Endothelial cell of umbilical vein (primary cell): Measurements from ENCODE around the gene GTF2IRD1. TPM values are rescaled to one million over a fixed set of nuclear protein-coding genes. Genes with fewer than 3 reads are reported as not detected.

Experiments
- BruUV-seq: library from RNA; stranded (reverse); fragments of 400-500 nt; replicated peaks from 2 replicates; lab custom pipeline; 2021; lab: Mats Ljungman, UMichigan
- CTCF ChIA-PET: fragments of 300-600, 350-600 bp; sonication (Branson Sonifier 250); formaldehyde crosslinking; loops from one replicate; lab custom pipeline; 2021; ENCODE audit warnings: antibody characterized with exemption, inconsistent platforms; lab: Charles Lee
- POLR2A ChIA-PET: fragments of 300-600, 350-600 bp; sonication (Branson Sonifier 250); formaldehyde crosslinking; loops from one replicate; lab custom pipeline; 2021; ENCODE audit warnings: antibody characterized with exemption, inconsistent platforms; lab: Charles Lee
- DNase-seq: peaks from one replicate; pipeline ENCODE4 v3.0.0-alpha.2; 2011; ENCODE audit warnings: low read depth, low spot score
- FAIRE-seq: peaks from 2 replicates; lab custom pipeline; 2011; peaks lifted over from hg19 to GRCh38; lab: Jason Lieb, UNC
- H2AFZ ChIP-seq: 2 replicates; pipeline ENCODE4 v1.6.0; 2012; ENCODE audit warnings: low read depth, low read length, control low read depth, inconsistent platforms
- H3K27ac ChIP-seq: 2 replicates; pipeline ENCODE4 v1.5.1; 2011; ENCODE audit warnings: low read depth, mild to moderate bottlenecking, control low read depth, low read length, moderate library complexity; ENCODE audit not compliant: insufficient read depth
- H3K27me3 ChIP-seq, 2 experiments: 2 replicates each; pipeline versions ENCODE4 v1.6.0 to v1.6.1; 2011; ENCODE audit warnings: low read length in 2 of 2, mixed read lengths in 1 of 2; ENCODE audit not compliant: control insufficient read depth in 2 of 2, insufficient read depth in 2 of 2
- H3K36me3 ChIP-seq, 2 experiments: 2 replicates in 1 of 2; 3 replicates in 1 of 2; pipeline ENCODE4 v1.5.1; 2011; ENCODE audit warnings: low read length in 2 of 2, mild to moderate bottlenecking in 1 of 2, moderate library complexity in 1 of 2; ENCODE audit not compliant: control insufficient read depth in 2 of 2, insufficient read depth in 2 of 2; ENCODE audit errors: extremely low read depth in 1 of 2
- H3K4me1 ChIP-seq: 3 replicates; pipeline ENCODE4 v1.5.1; 2011; ENCODE audit warnings: mild to moderate bottlenecking, low read length; ENCODE audit not compliant: control insufficient read depth, insufficient read depth; ENCODE audit errors: extremely low read depth
- H3K4me2 ChIP-seq: 2 replicates; pipeline ENCODE4 v1.6.1; 2011; ENCODE audit warnings: low read length, control low read depth, mixed read lengths; ENCODE audit not compliant: insufficient read depth
- H3K4me3 ChIP-seq, 3 experiments: fragments of 200-600 bp in 1 of 3; sonication (generic), shearing (Covaris generic) in 1 of 3; replicated peaks in 1 of 3; 2 replicates each; pipeline ENCODE4 v1.5.1; 2011 to 2016; ENCODE audit warnings: control low read depth in 3 of 3, low read length in 3 of 3, mild to moderate bottlenecking in 2 of 3, inconsistent platforms in 1 of 3, low read depth in 1 of 3, moderate library complexity in 1 of 3; ENCODE audit not compliant: insufficient read depth in 1 of 3
- H3K79me2 ChIP-seq: 2 replicates; pipeline ENCODE4 v1.6.0; 2012; ENCODE audit warnings: low read length, inconsistent platforms; ENCODE audit not compliant: control insufficient read depth, insufficient read depth
- H3K9ac ChIP-seq: replicated peaks from 2 replicates; pipeline ENCODE3; 2011; ENCODE audit warnings: low read length, control low read depth; ENCODE audit not compliant: insufficient read depth; ENCODE audit errors: extremely low read depth
- H3K9me1 ChIP-seq: replicated peaks from 3 replicates; pipeline ENCODE4 v1.6.0; 2011; ENCODE audit warnings: mild to moderate bottlenecking, low read length; ENCODE audit not compliant: control insufficient read depth, insufficient read depth; ENCODE audit errors: extremely low read depth
- H3K9me3 ChIP-seq: replicated peaks from 2 replicates; pipeline ENCODE4 v1.5.1; 2012; ENCODE audit warnings: low read length, inconsistent platforms; ENCODE audit not compliant: control insufficient read depth, insufficient read depth
- H4K20me1 ChIP-seq: replicated peaks from 2 replicates; pipeline ENCODE3; 2011; ENCODE audit warnings: mild to moderate bottlenecking, low read length; ENCODE audit not compliant: control insufficient read depth, insufficient read depth; ENCODE audit errors: extremely low read depth
- GATA2 ChIP-seq: IDR thresholded peaks from 2 replicates; pipeline ENCODE4 v1.7.0; 2011; ENCODE audit warnings: low read depth, mild to moderate bottlenecking, moderate library complexity, mixed read lengths, low read length; ENCODE audit not compliant: insufficient read length, insufficient read depth
- JUN ChIP-seq: IDR thresholded peaks from 2 replicates; pipeline ENCODE4 v1.6.1; 2011; ENCODE audit warnings: borderline replicate concordance, low read depth; ENCODE audit not compliant: insufficient read length, insufficient read depth
- POLR2A ChIP-seq: IDR thresholded peaks from 2 replicates; pipeline ENCODE4 v1.6.1; 2012; ENCODE audit warnings: low read depth, mild to moderate bottlenecking, control low read depth, low read length
- dilution Hi-C: fragments of 300-500 bp; cut with MboI; formaldehyde crosslinking; loops from one replicate; pipeline ENCODE4 v1.15.0; 2019; ENCODE audit warnings: low sequenced_read_pairs; ENCODE audit not compliant: extremely low pct_ligation_motif_present
- intact Hi-C: fragments of 100-400 bp; cut with micrococcal nuclease; formaldehyde crosslinking; loops from one replicate; pipeline ENCODE4 v1.10.0; 2022
- polyA plus RNA-seq, 4 experiments: library from polyadenylated mRNA; depleted of rRNA in 3 of 4; stranded (reverse) in 3 of 4; unstranded in 1 of 4; fragments of >200 nt; gene quantifications; 2 replicates each; pipeline versions ENCODE4 v1.2.1 to v1.2.3, GENCODE V29; 2011 to 2012; ENCODE audit warnings: missing spikeins in 1 of 4
- total RNA-seq: library from RNA; stranded (reverse); gene quantifications from 2 replicates; pipeline ENCODE4 v1.2.3, GENCODE V29; 2021
- TF ChIP-seq, protein P1 (sequence below): IDR thresholded peaks from 2 replicates; pipeline ENCODE4 v1.6.1; 2011; ENCODE audit not compliant: insufficient read depth, insufficient read length

Gene GTF2IRD1
- total and polyA plus RNA-seq, 2 donors (not counting 3 experiments of a cell fraction or from before 2014, with no cell fraction given), result 14.2 to 24.2 TPM

- ChIA-PET POLR2A (no interaction called here), CTCF (interaction anchor here (0.6 to 1.5 kb wide), 5 partner anchors 9 to 95 kb away, joined by 3 to 4 read pairs (median 3); no protein-coding TSS in a partner anchor)
- no peak overlapping the region for H2AFZ ChIP-seq
- no peaks in the 10 kb centered on the region for H4K20me1 ChIP-seq
- no peak overlapping the region for H3K9ac ChIP-seq
- DNase-seq, result peak; percentile 61
- H3K4me2 ChIP-seq, result no peak overlapping the region
- H3K9me3 ChIP-seq, result no peaks in the 10 kb centered on the region
- TF ChIP-seq, protein P1, sequence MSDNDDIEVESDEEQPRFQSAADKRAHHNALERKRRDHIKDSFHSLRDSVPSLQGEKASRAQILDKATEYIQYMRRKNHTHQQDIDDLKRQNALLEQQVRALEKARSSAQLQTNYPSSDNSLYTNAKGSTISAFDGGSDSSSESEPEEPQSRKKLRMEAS, result no peak
- TF ChIP-seq POLR2A (no peak), JUN (no peak)
- no peak overlapping the region for H3K4me3 ChIP-seq
- no peaks in the 10 kb centered on the region for H3K79me2 ChIP-seq
- H3K36me3 ChIP-seq, result no peaks in the 10 kb centered on the region
- BruUV-seq, result no TSS peak
- intact Hi-C loops (no loop called here), dilution Hi-C loops (no loop called here)
- H3K27me3 ChIP-seq, result no peaks in the 10 kb centered on the region
- FAIRE-seq, result peak; percentile 76
- no peak overlapping the region for H3K27ac ChIP-seq
- no peaks in the 10 kb centered on the region for H3K4me1 ChIP-seq
- H3K9me1 ChIP-seq, result no peaks in the 10 kb centered on the region
Measured at GRCh38 chr7:74625446-74625845, 171.7 kb downstream of the GTF2IRD1 start.

DNA sequence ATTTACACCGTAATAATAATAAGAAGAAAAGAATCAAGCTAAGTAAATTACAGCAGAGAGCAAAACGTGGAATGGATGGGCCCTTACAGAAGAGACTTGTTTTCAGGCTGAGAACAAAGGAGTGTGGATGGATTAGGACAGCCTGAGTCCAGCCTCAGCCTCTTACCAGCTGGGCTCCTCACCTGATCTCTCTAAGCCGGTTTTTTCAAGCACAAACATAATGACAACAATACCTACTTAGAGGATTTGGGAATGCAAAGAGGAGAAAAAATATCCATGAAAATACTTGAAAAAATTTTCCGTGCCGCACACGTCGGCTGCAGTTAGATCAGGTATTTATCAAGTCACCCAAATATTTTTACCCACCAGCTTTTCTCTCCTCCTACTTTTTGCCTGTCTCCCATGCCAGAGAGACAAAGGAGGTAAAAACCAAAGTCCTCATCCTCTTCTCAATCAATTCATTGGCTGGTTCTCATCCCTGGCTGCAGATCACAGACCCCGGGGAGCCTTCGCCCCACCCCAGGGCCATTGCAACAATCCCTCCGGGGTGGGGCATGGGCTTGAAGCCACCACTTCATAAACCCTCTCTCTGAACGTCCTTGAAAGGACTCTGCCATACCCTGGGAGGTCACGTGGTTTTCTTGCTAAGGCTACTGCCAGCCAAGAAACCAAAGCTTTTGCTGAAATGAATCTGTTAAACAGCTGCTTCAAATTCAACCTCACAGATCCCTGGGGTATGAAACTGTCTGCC, 174.1 kb downstream of the GTF2IRD1 start:
- no peaks in the 10 kb centered on the region for H3K9me1 ChIP-seq
- H3K4me1 ChIP-seq, result no peaks in the 10 kb centered on the region
- H3K4me3 ChIP-seq, result no peak overlapping the region
- intact Hi-C loops (no loop called here), dilution Hi-C loops (no loop called here)
- no peak overlapping the region for H3K9ac ChIP-seq
- BruUV-seq, result no TSS peak
- ChIA-PET CTCF (interaction anchor here (1.2 kb wide), 1 partner anchor 10 kb away, joined by 3 read pairs; no protein-coding TSS in a partner anchor), POLR2A (no interaction called here)
- no peak overlapping the region for H3K4me2 ChIP-seq
- no peaks in the 10 kb centered on the region for H4K20me1 ChIP-seq
- no peaks in the 10 kb centered on the region for H3K27me3 ChIP-seq
- H3K27ac ChIP-seq, result no peak overlapping the region
- no peaks in the 10 kb centered on the region for H3K79me2 ChIP-seq
- no peak for TF ChIP-seq GATA2
- no peak for DNase-seq
- H3K9me3 ChIP-seq, result no peaks in the 10 kb centered on the region
- H3K36me3 ChIP-seq, result no peaks in the 10 kb centered on the region
- no peak for FAIRE-seq
- peak overlapping the region; percentile 23 for H2AFZ ChIP-seq
